NOMO-1 treated with dmso at 0.1 percent for 144 hours (cell line): Measurements from ENCODE around the gene DUSP23.

Experiments used
- DNase-seq: peaks from one replicate; lab custom pipeline; 2025; ENCODE audit not compliant: unreplicated experiment; lab: John Stamatoyannopoulos, UW

DUSP23 gene

DNA sequence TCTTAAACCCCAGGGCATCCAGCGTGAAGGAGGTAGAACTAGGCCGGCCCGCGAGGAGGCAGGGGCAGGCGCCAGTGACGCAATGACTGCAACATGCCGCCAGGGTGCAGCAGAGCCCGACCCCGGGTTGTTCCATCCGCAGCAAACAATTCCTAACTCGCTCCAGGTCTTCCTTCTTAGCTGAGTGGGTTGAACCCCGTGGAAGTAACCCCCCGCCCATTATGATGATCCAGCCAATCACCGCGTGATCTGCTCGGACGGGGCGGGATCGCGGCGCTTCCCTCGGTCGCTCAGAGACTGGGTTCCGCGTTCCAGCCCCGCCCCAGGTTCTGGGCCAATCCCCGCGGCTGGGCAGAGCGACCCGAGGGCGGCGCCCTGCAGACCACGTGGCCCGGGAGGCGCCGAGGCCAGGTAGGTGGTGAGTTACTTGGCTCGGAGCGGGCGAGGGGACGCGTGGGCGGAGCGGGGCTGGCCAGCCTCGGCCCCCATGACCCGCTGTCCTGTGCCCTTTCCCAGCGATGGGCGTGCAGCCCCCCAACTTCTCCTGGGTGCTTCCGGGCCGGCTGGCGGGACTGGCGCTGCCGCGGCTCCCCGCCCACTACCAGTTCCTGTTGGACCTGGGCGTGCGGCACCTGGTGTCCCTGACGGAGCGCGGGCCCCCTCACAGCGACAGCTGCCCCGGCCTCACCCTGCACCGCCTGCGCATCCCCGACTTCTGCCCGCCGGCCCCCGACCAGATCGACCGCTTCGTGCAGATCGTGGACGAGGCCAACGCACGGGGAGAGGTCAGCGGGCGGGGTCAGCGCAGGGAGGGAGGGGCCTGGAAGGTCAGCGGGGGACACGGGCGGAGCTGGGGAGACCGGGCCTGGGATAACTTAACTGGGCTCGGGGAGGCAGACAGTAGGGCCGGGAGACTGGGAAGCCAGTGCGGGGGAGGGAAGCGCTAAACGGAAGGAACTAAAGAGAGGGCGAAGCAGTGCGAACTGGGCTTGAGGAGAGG, at the start of gene DUSP23:
TSS of gene DUSP23 (plus strand) at position 380 of the 1,000 bp plus-strand sequence. CDS start at position 519, 139 bp downstream.
- peak; percentile 99 for DNase-seq

DNA sequence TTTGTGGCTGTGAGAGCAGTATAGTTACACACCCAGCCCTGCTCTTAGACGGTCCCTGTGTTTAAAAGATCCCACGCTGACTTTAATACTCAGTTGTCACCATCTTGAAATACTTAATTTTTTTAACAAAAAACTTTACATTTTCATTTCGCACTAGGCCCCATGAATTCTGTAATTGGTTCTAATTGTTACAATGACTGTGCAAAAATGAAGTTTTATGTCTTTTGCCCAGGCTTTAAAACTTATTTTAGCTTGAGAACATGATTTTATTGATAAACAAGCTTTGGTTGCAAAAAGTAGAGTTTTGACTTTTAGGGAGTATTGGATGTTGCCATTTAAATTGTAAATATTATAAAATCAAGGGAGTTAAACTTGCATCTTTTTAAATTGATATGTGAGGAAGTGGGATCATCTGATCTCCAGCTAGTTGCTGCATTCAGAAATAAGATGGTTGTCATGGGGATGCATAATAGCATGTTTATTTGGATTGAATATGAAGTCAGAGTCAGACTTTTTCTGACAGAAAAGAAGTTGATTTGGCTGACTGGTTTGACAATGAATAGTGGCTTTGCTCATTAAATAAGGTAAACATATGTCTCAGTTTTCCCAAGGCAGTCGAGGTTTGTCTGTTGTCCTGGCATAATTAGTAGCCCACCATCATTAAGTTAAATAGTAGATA, 43.4 kb upstream of the DUSP23 start:
- no peak for DNase-seq

DNA sequence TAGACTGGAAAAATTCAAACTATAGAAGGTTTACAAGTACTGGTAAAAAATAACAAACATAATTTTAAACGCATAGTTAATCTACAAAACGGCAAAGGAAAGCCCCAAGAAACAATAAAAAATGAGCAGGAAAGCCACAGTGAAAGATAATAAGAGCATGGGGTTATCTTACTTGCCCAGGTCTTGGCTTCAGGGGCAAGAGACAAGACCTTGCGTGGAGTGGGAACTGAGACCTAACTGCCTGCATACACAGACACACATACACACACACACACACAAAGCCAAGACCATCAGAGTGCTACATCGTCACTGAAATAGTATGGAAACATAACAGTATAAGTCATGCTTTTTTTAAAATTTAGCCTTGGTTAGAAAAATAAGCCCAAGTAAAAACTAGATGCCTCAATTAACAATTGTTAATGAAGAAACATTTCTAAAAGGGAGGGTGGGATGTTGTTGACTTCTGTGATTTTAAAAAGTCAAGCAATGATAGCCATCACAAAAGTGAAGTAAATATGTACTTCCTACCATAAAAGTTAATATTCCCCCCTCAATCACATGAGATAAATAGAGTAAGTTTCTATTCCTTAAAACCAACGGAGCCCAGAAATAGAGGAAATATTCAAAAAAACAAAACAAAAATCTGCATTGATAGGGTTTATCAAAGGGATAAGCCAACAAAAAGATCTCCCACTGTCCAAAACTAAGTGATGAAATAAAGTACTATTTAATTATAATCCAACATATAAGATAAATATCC, 36.9 kb upstream of the DUSP23 start:
- DNase-seq: no peak

DNA sequence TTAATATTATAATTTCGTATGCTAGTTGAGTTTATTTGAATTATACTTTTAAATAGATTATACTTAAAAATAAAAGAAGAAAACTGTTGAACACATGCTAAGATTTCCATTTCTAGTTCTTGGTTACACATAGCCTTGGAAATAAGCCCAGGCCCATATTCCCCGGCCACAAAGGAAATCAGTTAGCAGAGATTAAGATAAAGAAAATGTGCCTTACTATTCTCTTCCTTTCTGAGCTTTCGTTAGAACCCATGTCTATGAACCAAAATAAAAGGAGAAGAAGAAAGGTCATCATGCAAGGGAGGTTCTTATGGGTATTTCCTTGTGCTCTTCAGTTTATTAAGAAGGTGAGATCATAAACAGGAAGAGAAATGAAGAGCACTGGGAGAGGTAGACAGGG, 34.1 kb upstream of the DUSP23 start:
- DNase-seq: no peak

DNA sequence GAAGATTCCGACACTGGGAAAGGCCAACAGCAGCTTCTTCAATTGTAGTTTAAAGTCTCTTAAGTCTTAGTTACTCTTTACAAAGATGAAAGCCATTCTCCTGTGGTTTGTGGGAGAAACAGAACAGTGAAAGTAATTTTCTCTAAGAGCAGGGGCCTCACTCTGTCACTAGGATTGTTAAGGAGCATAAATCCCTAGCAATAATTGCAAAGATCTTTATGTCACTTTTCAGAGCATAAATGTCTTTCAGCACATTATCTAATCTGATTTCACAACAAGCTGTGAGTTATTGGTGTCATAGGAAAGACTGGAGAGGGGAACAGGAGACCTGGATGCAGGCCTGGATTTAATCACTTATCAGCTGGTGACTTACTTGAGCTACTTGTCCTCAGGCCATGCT, 32.4 kb upstream of the DUSP23 start:
- DNase-seq: no peak

DNA sequence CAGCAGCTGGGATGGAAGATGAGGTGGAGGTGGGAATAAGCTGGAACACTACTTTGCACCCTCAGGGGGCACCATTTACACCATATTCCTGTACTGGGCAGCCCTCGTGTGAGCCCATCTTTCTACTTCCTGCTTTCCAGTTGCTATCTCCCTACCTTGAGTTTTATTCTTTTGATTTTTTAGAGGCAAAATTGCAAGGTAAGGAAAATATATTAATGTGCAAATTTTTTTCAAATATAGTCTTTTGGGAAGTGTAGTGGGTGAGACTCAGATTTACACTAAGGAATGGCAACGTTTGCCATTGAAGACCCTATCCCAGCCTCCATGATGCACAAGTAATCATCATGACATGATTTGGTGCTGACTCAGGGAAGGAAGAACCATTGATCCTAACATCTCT, 31.1 kb upstream of the DUSP23 start:
- no peak for DNase-seq

DNA sequence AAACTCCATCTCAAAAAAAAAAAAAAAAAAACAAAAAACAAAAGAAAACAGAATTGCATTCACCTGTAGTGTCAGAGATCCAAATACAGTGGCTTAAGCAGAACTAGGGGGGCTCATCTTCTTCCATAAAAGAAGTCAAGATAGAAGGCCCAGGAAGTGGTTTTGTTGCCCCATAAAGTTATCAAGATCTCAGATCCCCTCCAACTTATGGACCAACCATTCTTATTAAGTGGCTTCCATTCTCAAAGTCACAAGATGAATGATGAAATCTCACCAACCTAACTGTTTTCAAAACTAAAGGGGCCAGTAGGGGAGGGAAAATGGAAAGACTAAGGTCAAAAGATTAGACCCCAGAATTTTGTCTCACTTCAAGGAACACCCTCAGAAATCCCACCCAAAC, 30.1 kb upstream of the DUSP23 start:
- no peak for DNase-seq

DNA sequence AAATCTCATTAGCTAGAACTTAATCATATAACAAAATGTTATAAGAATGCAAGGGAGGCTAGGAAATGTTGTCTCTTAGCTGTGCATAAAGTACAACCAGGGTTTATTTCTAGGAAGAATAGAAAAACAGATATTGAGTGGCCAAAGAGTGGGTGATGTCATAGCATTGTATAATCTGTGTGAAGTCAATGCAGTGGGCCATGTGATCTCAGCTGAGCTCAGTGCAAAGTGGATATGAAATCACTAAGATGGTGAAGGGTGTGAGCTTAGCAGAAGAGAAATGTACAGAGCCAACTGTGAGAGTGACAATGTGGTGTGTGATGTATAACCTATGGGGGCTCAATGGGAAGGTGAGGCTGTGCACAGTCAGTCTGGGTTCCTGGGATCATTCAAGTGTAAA, 29.7 kb upstream of the DUSP23 start:
- no peak for DNase-seq

DNA sequence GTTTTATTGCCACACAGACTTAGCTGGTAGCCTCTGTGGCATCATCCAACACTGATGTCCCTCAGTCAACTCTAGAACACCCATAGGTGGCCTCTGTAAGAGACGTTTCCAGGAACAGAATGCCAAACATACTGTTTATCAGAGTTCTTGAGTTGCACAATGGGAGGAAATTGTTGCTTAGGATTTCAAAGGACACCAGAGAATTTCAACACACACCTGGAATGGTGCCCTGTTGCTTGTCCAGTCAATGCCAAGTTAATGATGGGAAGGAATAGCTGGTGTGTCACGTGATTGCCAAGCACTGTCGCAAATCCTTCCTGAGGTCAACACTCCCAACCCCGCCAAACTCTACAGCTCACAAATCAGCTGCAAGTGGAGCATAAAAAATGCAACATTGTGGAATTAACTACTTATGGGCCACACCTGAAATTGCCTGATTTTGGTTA, 28.6 kb upstream of the DUSP23 start:
- no peak for DNase-seq

DNA sequence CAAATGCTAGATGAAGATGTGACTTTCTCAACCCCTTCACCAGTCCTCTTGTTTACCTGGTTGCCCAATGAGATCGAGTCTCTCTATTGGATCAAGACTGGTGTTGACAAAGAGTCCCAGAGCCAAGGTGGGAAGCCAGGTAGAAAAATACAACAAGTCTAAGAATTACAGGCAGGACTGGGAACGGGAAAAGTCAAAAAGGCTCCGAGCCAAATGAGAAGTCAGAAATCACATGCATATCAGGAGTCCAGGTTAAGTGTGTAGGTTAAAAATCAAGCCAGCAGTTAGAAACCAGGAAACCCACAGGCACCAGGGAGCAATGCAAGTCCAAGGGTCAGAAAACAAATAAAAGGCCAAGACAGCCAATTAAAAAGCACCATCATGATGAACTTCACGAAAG, 27.4 kb upstream of the DUSP23 start:
- no peak for DNase-seq

DNA sequence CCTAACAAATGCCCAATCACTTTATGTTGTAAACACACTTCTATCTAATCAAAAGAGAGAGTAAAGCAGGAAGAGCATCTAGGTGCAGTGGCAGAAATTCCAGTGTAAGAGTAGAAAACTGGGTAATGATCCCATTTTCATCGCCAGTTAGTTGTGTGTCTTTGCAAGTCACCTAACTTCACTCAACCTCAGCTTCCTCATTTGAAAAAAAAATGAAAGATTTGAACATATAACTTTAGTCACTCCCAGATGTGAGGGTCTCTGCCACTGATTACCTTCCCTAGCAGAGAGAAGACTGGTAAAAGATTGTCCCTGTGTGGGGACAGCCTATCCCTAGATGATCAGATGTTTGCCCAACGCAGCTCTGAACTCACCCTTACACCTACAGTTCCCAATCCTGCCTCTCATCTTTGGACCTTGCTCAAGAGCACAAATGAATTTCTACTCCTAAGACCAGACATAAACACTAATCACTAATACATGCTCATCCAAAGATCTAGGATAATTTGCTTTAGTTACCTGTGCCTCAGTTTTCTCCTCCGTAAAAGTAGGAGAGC, 25.2 kb upstream of the DUSP23 start:
- DNase-seq: no peak

DNA sequence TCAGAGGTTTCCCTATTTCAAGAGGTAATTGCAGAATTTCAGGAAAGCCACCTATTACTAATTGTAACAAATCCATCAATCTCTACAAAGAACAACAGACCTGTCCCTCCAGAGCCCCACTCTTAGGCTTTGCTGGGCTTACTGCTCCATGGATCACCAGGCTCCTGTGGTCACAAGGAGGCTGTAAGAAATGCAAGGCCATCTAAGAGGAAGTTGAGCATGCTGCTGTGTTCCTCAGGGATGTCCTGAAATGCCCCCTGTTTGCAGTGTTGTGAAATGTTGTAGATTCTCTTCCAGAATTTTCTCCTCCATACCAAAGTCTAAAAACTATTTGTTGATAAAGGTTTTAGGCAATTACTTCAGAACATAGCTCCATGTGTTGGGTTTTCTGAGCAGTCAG, 24.4 kb upstream of the DUSP23 start:
- no peak for DNase-seq

DNA sequence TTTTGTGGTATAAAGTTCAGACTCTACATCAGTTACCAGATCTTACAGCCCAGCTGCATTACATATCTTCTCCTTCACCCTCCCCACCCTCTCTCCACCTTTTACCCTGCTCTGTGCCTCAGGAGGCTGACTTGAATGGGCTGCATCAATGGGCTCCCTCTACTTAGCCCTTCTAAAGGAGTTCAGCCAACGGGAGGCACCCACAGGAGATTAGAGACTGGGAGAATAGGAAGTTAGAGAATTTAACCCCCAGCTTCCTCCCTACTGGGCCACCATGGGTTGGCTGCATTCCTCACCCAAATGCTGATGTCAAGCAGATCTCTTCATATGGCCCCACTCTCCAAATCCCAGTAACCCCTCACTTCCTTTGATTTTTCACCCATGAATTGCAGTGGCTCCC, 17.1 kb upstream of the DUSP23 start:
- DNase-seq: no peak

DNA sequence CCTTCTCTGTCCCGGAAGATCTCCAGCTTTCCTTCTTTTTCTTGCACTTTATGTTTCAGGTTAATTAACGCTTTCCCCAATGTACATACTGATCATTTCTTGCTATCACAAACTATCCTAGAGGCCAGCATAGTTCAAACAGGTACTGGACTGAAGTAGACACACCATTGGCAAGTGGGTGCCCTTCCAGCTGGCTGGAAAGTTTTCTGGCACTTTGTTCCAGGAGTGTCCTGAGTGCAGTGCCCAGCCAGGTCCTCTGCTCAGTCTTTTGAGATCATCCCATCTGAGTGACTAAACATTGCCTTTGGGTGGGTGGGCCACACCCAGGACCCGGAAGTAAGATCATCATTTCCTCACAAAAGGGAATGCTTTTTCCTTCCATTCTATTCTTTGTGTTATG, 15.0 kb upstream of the DUSP23 start:
- no peak for DNase-seq

DNA sequence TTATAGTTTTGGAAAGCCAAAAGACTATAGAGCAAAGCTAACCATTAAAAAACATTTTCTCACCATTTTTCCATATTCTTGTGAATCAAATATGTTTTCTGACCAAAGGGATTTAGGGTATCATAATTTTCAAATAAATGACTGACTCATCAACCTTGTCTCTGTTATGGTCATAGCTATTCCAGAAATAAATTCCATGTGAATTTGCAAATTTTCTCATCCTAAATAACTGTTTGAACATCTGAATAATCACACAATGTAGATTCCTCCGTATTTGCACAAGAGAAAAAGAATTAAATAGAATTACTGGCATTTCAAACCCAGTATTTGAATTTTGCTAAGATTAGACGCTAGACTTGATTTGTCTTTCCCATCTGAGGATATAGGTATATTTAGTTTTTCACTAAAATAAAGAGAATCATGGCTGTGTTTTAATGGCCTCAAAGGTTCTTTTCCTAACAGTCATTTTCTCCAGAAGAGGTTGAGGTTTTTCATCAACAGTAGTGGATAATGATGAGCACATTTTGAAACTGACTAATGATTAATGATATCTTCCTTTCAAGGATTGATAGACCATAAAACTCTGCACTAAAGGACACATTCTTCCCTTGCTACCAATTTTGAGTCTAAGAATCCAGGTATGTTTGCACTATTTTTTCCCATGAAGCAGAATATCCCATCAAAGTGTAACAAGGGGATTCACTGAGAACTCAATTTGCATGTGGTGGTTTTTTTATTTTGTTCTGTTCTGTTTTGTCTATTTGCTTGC, 9.5 kb upstream of the DUSP23 start:
- DNase-seq: no peak

DNA sequence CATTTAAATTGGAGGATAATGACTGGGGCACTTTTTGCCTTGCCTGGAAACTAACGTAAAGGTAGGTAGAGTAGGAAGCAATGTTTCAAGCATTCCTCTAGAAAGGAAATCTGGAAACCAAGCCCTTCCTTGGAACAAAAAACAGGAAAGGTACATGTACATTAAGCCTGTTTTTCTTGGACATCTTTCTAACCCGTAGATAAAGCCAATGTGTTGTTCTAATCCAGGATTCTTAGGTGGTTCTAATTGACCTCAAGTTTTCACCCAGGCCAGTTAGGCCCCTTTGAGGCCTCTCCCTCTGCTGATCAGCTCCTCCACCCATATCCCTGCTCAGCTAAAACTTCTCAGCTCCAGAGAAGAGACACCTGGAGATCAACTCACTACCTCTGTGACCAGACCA, 6.3 kb upstream of the DUSP23 start:
- no peak for DNase-seq

DNA sequence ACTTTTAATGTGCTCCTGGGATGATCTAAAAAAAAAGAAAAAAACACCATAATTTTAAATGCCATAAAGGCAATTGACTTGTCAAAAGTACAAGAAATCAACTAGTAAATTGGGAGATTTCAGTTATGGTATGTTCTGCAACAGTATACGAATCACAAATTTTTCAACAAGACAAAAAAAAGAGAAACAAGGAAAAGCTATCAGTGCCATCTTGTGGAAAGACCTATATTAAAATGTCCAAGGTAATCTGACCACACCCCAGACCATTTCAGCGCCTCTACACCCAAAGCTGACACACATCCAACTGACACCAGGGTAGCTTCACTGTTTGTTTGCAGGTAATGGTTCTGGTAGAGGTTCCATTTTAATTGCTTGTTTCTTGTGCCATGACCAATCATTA, 5.0 kb upstream of the DUSP23 start:
- no peak for DNase-seq

DNA sequence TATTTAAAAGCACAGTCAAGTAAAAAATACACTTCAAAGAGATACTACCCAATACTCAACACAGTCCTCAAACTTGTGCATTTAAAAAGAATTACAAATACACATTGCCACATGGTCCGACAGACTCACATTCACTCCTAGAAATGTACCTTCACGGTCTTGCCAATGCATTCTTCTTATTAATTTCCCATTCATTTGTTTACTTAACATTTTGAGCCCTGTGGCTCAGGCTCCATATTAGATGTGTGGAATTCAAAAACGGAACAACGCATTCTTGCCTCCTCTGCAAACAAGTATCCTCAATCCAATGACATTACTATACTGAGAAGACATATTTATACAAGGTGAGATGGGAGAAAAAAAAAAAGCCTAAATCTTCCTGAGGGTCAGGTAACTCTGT, 2.5 kb upstream of the DUSP23 start:
- DNase-seq: no peak

DNA sequence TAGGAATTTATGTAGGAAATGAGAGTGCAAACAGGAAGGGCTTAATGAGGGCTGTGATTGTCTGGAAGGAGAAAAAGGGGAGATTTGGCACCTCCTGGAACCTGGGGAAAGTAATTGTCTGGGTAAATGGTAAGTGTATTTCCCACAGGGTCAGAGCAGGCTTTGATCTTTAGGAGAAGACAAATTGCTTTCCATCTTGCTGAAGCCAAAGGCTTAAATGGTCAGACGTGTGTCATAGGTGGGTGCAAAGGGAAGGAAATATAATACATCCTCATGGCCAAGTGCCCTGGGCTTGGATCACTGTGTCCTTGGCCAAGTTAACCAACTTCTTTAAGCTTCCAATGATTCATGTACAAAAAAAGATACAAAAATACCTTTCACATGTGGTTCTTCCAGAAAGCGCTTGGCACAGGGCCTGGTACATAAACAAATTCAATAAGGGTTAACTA, 1.3 kb upstream of the DUSP23 start:
- no peak for DNase-seq

DNA sequence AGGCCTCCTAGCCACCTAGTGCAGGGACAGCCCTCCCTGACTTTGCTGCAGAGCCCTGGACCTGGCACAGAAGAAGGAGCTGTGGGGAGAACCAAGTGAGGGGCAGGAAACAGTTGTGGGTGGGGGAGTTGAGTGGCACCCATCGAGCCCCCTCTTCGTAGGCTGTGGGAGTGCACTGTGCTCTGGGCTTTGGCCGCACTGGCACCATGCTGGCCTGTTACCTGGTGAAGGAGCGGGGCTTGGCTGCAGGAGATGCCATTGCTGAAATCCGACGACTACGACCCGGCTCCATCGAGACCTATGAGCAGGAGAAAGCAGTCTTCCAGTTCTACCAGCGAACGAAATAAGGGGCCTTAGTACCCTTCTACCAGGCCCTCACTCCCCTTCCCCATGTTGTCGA, 1.2 kb downstream of the DUSP23 start:
- no peak for DNase-seq
